Activated CD8-positive, alpha-beta memory T cell treated with anti-CD3 and anti-CD28 coated beads, Interleukin-2, amount 50 U/mL, for 4 hours (primary cell): ENCODE data around the gene COL27A1.

Source experiments
- DNase-seq: peaks from one replicate; pipeline ENCODE4 v3.0.0-alpha.2; 2020

Gene COL27A1

DNA sequence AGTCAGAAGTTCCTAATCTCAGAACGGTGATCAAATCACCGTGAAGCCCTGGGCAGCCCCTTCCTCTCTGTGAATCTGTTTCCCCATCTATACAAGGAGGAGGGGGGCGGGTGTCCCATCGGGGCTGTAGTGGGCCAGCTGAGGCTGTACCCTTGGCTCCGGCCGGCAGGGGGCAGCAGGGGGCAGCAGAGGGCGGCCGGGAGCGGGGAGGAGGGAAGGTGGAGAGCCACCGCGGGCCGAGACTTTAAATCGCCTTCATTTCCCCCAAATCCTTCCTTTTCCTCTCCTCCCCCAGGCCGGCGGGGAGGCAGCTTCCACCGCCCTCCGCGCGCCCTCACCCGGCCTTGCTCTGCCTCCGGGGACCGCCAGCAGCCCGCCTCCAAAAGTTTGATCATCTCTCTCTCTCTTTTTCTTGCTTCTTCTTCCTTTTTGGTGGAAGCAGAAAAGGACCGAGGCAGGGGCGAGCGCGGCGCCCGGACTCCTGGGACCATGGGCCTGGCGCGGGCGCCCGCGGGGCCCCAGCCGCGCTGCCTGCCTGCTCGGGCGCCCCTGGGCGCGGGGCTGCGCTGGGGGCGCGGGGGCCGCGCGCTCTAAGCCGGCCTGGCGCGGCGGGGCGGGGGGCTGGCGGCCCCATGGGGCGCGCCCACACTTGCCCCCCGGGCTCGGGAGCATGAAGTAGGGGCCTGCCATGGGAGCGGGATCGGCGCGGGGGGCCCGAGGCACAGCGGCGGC is at the start of gene COL27A1:
COL27A1 (plus strand) TSS at position 275 of the 732 bp plus-strand sequence; CDS start at position 689, 414 bp downstream.
- DNase-seq = peak; percentile 80

DNA sequence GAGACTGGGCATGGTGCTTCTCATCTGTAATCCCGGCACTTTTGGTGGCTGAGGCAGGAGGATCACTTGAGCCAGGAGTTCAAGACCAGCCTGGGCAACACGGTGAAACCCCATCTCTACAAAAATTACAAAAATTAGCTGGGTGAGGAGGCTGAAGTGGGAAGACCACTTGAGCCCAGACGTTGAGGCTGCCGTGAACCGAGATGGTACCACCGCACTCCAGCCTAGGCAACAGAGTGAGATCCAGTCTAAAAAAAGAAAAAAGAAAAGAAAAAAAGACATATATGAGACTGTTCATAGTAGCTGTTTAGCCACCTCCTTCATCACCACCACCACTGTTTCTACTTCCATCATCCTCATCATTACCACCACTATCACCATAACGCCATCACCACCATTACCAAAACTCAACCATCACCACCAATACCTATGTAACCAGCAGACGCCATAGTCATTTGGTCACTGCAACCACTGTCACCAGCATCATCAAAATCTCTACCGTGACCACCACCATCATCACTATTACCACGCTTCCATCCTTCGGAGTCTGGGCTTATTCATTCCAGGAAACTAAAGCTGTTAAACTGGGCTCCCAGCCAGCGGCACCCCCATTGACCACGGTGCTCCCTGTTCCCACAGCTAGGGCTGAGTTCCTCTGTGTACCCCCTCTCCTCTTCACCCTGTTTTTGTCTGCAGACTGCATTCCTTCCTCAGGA is 47.9 kb upstream of the COL27A1 start:
- DNase-seq = no peak

DNA sequence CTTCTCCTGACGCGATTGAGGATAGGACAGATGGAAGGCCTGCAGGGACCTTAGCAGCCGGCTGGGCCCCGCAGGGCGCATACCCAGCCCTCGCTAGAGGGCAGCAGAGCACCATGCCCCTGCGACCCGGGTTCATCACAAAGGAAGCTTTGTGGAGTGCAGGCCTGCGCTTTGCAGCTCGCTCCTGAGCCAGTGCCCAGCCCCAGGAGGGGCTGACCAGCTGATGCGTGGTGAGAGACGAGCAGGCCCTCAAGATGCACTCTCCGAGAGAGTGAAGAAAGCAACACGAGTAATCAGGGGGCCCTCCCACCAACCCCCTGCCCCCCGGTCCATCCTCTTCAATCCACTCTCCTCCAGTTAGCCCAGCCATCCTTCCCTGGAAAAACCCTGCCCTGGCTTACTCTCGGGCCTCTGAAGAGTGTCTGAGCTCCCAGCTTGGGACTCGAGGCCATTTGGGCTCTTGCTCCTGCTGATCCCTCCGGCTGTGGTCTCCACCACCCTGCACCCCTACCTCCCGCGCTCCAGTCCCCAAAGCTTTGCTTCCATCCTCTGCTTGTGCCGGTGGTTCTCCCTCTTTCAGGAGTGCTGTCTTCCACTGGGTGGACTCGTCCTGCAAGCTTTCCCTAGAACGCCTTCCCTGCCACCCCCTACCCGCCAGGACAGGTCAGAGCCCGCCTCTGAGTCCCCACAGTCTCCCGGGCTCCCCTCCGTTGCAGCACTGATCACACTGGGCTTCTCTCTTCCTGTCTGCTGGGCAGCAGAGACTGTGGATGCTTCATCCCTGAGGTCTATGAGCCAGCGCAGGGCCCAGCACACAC is 47.1 kb upstream of the COL27A1 start:
- DNase-seq = peak; percentile 40

DNA sequence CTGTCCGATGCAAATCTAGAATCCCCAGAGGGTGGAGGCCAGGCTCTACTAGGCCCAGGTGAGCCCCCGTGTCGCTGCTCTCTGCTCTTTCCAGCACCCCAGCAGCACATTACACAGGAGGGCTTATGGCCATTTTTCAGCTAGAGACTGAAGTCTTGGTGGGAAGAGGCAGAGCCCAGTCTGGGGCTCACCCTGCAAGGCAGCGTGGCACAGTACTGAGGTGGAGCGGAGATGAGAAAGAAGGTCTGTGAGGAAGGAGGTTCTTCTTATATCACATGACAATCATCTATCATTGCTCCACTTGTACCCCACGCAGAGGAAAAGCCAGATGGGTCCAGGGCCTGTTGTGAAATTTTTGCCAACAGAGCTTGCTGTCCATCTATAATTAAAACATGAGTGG is 46.2 kb upstream of the COL27A1 start:
- DNase-seq = no peak

DNA sequence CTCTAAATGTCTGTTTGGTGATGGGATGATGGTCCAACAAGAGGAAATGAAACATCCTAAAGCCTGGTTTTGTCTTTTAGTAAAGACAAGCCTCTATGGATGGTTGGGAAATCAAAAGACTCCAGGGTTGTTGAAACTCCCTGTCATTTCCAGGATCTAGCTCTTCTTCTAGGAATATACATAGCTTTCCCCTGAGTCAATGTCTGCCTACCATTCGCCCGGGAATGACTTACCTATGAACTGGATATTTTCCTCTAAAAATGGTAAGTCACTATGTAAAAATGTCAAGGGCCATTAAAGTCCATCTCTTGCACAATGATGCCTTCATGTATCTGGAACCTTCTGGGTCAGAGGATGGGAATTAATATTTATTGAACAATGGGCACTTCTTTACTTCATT is 45.2 kb upstream of the COL27A1 start:
- DNase-seq = no peak

DNA sequence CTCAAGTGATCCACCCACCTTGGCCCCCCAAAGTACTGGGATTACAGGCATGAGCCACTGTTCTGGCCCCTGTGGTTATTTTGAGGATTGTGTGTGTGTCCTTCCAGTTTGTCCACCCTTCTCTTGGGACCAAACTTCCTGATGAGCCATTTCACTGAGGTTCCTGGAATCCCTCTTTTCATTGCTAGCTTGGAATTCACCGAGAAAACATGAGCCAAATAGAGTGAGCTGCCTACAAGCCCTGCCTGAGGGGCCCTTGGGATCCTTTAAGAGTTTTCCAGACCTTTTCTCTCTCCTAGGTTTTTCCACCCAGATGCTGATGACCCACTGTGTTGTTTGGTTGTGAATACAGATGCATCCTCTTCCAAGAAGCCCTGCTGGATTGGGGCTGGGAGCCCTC is 43.0 kb upstream of the COL27A1 start:
- no peak for DNase-seq

DNA sequence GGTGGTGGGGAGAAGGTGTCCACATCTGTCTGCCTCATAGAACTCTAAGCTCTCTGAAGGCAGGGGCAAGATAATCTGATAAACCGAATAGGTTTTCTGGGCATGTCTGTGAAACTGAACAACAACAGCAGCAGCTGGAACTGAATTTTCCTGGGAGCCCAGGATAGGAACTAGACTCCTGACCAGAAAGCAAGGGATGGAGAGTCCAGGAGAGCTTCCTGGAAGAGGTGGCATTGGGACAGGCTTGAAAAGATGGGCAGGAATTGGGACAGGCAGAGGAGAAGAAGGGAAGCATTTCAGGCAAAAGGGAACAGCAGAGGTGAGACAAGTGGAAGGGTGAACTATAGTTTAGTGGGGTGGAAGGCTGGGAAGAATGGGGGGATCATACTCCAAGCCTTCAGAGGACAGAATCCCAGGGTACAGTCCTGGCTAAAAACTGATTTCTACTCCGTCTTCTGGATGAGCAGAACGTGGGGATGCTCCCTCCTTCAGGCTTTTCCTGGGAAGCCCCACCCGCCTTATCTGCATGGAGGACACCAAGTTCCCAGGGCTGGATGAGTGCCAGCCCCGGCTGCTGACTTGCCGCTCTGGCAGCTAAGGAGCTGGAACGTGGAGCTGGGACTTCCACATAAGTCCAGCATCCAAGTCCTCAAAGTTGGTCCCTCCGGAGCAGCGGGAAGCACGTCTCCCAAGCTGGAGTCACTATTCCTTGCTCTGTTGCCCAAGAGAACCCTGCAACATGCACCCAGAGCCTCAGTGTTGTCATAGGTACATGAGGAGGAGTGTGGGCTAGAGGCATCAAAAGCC is 42.4 kb upstream of the COL27A1 start:
- DNase-seq = no peak

DNA sequence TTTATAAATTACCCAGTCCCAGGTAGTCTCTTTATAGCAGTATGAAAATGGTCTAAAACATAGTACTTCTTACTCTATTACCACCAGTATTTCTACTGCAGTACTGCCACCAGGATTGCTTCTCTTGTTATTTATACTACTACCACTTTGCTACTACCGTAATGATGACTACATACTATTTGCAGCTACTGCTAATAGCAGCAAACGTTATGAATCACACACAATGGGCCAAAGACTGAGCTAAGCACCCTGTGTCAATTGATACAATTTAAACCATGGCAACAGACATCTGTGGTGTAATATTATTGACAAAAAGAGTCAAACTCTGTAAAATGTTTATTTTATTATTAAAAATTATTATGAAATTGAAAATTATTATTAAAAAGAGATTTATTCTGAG is 41.0 kb upstream of the COL27A1 start:
- DNase-seq = no peak

DNA sequence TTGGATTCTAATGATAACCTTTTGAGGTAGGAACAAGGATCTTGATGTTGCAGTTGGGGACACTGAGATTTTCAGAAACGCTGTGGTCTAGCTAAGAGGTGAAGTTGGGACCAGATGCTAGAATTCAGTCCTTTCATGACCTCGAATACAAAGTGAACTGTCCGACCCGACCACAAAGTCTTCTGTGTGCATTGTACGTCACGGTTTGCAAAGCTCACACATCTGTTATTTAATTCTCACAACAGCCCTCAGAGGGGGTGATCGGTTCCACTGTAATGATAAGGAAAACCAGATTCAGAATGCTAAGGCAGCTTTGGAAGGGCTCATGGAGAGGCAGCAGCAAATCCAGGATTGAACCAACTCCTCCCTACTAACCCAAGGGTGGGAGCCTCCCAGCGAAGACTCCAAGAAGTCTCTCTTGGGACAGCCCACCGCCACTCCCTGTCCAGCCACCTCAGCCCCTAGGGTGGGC is 39.6 kb upstream of the COL27A1 start:
- no peak for DNase-seq

DNA sequence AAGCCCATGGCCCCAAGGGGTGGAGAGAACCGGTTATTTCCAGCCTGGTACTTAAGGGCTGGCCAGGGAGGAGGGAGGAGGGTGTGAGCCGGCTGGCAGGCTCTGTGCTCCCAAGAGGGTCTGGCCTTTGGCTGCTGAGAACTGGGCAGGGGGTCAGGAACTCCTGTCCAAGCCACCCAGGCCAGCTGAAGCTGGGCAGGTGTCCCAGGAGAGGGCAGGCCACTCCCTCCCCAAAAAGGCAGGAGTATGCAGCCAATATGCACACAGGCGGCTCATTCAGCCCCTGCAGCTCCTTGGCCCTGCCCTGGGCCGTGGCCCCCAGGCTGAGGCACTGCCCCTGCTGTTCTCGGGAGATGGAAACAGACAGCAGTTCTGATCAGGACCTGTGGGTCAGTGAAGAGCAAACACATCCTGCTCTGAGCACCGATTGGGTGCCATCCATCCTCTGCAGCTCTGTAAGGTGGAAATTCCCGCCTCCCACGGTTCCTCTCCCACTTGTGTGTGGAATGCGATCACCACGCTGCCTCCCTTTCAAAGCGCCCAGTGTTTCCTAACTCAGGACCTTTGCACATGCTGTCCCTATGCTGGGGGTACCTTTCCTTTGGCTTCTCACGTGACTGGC is 39.1 kb upstream of the COL27A1 start:
- DNase-seq = no peak

DNA sequence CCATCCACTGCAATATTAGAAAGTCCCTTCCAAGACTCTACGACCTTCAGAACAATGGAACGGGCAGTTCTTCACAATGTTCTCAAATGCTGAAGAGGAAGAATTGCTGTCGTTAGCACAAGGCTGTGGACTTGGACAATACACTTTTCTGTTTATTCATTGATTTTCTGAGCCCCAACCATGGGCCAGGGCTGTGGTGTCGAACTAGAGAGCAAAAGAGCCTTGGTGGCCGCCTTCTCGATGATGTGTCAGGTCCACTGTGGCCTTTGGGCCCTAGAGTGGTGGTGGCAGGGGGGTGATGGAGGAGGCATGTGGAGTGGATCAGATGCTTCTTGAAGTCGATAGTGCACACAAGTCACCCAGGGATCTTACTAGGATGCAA is 37.7 kb upstream of the COL27A1 start:
- DNase-seq = no peak

DNA sequence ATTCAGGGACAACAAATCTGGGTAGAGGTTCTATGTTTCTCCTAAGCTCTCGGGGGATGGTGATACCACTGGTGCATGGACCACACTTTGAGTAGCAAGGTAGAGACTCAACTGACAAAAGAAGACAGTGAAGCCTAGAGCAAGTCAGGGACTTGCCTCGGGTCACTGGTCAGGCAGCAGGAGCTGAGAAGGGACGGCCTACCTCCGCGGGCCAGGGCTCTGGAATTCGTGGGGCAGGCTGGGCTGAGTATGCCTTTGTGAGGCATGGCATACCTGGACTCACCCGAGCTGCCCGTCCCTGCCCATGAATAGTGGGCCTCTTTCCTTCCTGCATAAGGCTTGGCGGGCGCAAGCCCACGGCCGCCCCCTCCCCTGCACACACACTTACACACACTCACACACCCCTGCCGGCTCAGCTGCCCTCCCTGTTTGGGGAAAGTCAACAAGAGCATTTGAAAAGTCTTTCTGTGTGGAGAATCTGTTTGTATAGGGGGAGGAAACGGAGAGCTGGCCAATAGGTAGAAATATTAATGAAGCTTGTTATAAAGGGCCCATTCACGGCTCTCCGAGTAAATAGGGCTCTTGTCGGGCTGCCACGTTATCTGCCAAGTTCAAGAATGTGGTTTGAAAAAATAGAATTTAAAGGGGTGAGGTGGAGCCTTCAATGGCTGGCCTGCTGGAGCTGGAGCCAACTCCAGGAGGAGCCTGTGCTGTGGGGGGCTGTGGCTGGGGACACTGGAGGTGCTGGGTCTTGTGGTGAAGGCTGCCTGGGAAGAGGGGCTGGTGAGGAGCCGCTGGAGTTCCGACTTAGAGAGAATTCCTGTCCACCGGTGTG is 37.1 kb upstream of the COL27A1 start:
- no peak for DNase-seq

DNA sequence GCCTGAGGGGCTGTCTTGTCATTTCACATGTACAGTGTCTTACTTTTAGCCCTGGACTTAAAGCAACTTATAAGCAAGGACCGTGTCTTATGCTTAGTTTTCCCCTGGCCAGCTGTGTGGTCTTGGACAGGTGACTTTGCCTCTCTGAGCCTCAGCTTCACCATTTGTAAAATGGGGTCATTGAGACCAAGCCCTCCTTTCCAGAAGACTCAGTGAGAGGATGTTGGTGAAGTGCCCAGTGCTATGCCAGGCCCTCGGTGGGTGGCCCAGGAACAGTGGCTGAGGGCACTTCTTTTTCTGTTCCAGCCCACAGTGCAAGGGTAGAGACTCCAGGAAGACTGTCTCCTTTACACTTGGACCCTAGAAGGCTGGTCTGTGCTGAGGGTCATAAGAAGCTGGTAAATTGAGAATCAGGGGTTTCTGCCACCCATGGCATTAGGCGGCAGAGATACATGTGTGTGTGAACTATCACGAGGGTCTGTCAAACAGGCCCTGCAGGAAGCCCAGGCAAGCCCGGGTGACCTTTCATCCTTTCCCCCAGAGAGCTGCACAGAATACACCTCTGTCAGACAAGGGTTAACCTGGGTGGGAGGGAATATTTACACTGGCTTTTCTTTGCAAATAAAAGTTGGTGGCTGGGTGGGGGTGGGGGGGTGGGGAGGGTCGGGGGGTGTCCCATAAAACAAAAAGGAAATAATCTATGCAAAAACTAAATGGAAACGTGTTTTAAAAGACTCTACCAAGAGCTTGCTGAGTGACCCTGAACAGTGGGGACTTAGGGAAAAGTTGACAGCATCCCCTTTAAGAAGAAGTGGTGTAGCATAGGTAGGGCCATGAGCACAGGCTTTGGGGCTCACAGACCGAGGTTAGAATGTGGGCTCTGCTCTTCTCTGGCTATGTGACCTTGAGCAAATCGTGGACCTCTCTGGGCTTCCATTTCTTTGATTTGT is 35.8 kb upstream of the COL27A1 start:
- no peak for DNase-seq

DNA sequence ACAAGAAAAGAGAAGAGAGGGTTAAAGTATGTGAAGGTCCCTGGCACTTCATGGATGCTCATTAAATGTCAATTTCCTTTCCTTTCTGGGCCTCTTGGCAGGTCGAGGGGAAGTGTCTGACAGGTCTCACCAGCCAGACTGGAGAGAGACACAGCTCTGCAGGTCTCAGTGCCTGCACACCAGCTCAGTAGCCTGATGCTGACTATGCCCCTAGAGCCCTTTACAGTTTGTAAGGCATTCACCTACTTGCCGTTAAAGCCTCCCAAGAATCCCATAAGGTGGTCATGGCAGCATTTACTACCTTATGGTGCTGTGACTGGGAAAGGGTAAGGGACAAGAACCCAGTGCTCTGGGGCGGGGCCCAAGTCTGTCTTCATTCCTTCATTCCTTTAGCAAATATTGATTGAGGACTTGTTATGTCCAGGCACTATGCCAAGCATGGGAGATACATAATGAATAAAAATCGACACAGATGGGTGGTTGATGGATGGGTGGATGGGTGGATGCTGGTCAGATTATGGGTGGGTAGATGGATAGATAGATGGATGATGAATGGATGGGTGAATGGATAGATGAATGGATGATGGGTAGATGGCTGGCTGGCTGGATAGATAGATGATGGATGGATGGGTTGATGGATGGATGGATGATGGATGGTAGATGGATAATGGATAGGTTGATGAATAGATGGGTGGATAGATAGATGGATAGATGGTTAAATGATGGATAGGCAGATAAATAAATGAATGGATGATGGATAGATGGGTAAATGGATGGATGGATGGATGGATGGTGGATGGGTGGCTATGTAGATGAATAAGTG is 34.9 kb upstream of the COL27A1 start:
- DNase-seq = no peak

DNA sequence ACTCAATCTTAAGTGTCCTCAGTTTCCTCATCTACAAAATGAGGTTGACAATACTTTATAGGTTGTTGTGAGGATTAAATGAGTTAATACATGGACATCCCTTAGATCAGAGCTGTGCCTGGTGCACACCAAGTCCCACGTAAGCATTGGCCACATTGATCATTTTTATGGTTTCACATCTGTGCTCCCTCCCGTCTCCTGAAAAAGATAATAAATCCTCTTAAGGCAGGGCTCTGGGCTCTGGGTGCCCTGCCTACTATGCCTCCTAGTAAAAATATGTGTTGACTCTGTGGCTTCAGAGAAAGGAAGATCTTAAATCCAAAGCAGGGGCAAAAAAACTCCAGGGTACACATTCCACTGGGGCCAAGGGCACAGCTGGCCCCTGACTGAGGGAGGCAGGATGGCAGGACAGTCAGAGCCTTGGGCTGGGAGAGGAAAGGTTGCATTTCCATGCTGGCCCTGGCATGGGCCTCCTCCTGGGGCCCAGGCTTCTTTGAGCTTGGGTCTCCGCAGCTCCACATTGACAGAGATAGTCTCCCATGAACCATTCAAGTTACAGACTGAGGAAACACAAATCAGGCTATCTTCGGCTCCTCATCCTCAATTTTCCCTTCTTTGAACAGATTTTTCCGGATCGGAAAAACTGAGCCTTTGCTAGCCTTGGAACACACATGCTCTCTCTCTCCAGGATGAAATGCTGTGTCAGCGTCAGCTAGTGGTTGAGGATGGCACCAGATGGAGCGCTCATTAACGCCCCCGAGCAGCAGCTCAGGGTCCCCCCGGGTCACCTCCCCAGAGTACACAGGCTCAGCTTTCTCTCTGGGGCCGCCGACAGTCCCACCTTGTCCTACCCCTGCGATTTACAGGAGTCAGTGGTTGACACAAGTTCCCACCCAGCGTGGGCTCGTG is 33.9 kb upstream of the COL27A1 start:
- DNase-seq = no peak

DNA sequence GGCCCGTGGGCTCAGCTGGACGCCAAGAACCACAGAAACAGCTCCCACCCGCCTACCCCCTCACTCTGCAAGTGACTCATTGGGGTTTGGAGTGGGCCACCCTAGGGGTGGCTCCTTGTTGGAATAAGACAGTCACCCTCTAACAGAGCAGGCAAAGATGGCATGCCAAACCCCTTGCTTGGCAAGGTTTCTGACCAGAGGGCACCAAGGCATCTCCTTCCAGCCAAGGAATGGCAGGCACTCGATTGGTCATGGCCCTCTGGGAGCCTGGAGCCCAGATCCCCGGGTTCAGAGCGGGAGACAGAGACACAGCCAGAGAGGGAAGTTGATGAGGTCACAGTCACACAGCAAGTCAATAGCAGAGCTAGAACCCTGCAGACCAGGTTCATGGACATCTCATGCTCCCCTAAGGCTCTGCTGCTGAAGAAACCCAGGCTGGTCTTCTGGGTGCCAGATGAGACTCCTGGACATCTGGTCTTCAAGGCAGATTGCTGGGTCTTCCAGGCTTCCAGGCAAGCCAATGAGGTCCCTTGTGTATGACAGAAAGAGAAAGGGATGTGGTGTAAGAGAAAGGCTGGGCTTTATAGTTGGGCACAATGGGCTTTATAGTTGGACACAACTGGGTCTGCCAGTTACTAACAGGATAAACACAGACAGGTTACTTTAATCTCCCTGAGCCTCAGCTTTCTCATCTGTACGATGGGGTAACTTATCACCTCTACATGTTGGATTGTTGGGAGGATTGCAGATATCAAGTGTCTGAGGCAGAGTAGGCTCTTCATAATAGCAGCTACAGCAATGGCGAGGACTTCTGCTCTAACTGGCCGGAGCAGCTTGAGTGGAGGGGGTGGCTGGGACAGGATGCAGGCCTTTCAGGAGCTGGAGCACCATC is 33.0 kb upstream of the COL27A1 start:
- DNase-seq = no peak
